H9 (cell line): ENCODE measurements around the gene ANKRD11. TPM values are rescaled to one million over a fixed set of nuclear protein-coding genes. Genes with fewer than 3 reads are reported as not detected.
A peak's percentile ranks its signal among the peaks of the same experiment; 100 is the strongest.

Source experiments
- DNase-seq: peaks from one replicate; pipeline ENCODE4 v3.0.0-alpha.2; 2017
- H2AFZ ChIP-seq: one replicate; pipeline ENCODE4 v1.6.1; 2013; ENCODE audit warnings: mild to moderate bottlenecking, low read length, control low read depth, moderate library complexity
- H2AK5ac ChIP-seq: 2 replicates; pipeline ENCODE4 v1.6.1; 2013; ENCODE audit warnings: low read length, control low read depth, mixed read lengths; ENCODE audit not compliant: insufficient read length
- H2BK120ac ChIP-seq: one replicate; pipeline ENCODE4 v1.6.1; 2013; ENCODE audit warnings: low read depth, mild to moderate bottlenecking, low read length, control low read depth, inconsistent platforms; ENCODE audit not compliant: poor library complexity, severe bottlenecking
- H2BK12ac ChIP-seq: 2 replicates; pipeline ENCODE4 v1.6.1; 2013; ENCODE audit warnings: low read length, control low read depth, mixed read lengths, low read depth; ENCODE audit not compliant: insufficient read length
- H2BK15ac ChIP-seq: 2 replicates; pipeline ENCODE4 v1.6.1; 2013; ENCODE audit warnings: low read depth, low read length, control low read depth
- H2BK20ac ChIP-seq: one replicate; pipeline ENCODE4 v1.6.1; 2013; ENCODE audit warnings: low read depth, mild to moderate bottlenecking, low read length, control low read depth, inconsistent platforms; ENCODE audit not compliant: poor library complexity, severe bottlenecking
- H2BK5ac ChIP-seq: 2 replicates; pipeline ENCODE4 v1.6.1; 2013; ENCODE audit warnings: low read length, control low read depth, mixed read lengths; ENCODE audit not compliant: insufficient read length
- H3K14ac ChIP-seq: 2 replicates; pipeline ENCODE4 v1.6.1; 2013; ENCODE audit warnings: low read length, control low read depth; ENCODE audit not compliant: insufficient read depth
- H3K18ac ChIP-seq: 2 replicates; pipeline ENCODE4 v1.6.1; 2013; ENCODE audit warnings: low read depth, mild to moderate bottlenecking, mixed read lengths, low read length, control low read depth; ENCODE audit not compliant: insufficient read length
- H3K23ac ChIP-seq: 2 replicates; pipeline ENCODE4 v1.6.1; 2013; ENCODE audit warnings: low read length, control low read depth, mixed read lengths, low read depth; ENCODE audit not compliant: insufficient read length
- H3K23me2 ChIP-seq: 2 replicates; pipeline ENCODE4 v1.6.1; 2013; ENCODE audit warnings: low read depth, mild to moderate bottlenecking, mixed read lengths, low read length, control low read depth; ENCODE audit not compliant: insufficient read length, poor library complexity, severe bottlenecking
- H3K27ac ChIP-seq: 2 replicates; pipeline ENCODE4 v1.5.1; 2013; ENCODE audit warnings: low read length, control low read depth, mixed read lengths, low read depth; ENCODE audit not compliant: insufficient read length
- H3K27me3 ChIP-seq: 2 replicates; pipeline ENCODE4 v1.6.1; 2013; ENCODE audit warnings: low read length, control low read depth, inconsistent platforms; ENCODE audit not compliant: insufficient read depth
- H3K4ac ChIP-seq: 2 replicates; pipeline ENCODE4 v1.6.1; 2013; ENCODE audit warnings: low read depth, mild to moderate bottlenecking, control low read depth, inconsistent platforms, low read length, moderate library complexity
- H3K4me1 ChIP-seq: 2 replicates; pipeline ENCODE4 v1.6.1; 2013; ENCODE audit warnings: low read length, control low read depth, inconsistent platforms; ENCODE audit not compliant: insufficient read depth
- H3K4me2 ChIP-seq: 2 replicates; pipeline ENCODE4 v1.6.1; 2013; ENCODE audit warnings: low read length, control low read depth, mixed read lengths; ENCODE audit not compliant: insufficient read length, insufficient read depth
- H3K56ac ChIP-seq: 2 replicates; pipeline ENCODE4 v1.6.1; 2013; ENCODE audit warnings: low read depth, mild to moderate bottlenecking, mixed read lengths, low read length, control low read depth; ENCODE audit not compliant: insufficient read length
- H3K79me1 ChIP-seq: 2 replicates; pipeline ENCODE4 v1.6.1; 2013; ENCODE audit warnings: low read depth, mild to moderate bottlenecking, moderate library complexity, low read length, control low read depth, inconsistent platforms; ENCODE audit not compliant: insufficient read depth, poor library complexity, severe bottlenecking
- H3K79me2 ChIP-seq: 2 replicates; pipeline ENCODE4 v1.6.1; 2013; ENCODE audit warnings: low read length, control low read depth, inconsistent platforms; ENCODE audit not compliant: insufficient read depth
- H3K9ac ChIP-seq: 2 replicates; pipeline ENCODE4 v1.6.1; 2013; ENCODE audit warnings: low read length, control low read depth, mixed read lengths; ENCODE audit not compliant: insufficient read length; ENCODE audit errors: extremely low read depth
- H3K9me3 ChIP-seq: one replicate; pipeline ENCODE4 v1.6.1; 2013; ENCODE audit warnings: low read depth, low read length, inconsistent platforms; ENCODE audit not compliant: control insufficient read depth
- H3T11ph ChIP-seq: one replicate; pipeline ENCODE4 v1.6.1; 2013; ENCODE audit warnings: mild to moderate bottlenecking, low read length, control low read depth, inconsistent platforms
- H4K20me1 ChIP-seq: one replicate; pipeline ENCODE4 v1.6.1; 2013; ENCODE audit not compliant: control insufficient read depth, insufficient read length, insufficient read depth
- H4K5ac ChIP-seq: 2 replicates; pipeline ENCODE4 v1.6.1; 2013; ENCODE audit warnings: low read depth, mild to moderate bottlenecking, mixed read lengths, low read length, control low read depth; ENCODE audit not compliant: insufficient read length
- H4K8ac ChIP-seq: replicated peaks from 2 replicates; pipeline ENCODE4 v1.6.1; 2013; ENCODE audit warnings: low read length, control low read depth, mixed read lengths, low read depth; ENCODE audit not compliant: insufficient read length
- H4K91ac ChIP-seq: 2 replicates; pipeline ENCODE4 v1.6.1; 2013; ENCODE audit warnings: low read depth, mild to moderate bottlenecking, moderate library complexity, mixed read lengths, low read length, control low read depth; ENCODE audit not compliant: insufficient read length
- H3K27ac Mint-ChIP-seq, 3 experiments: 2 replicates in 2 of 3; 3 replicates in 1 of 3; pipeline ENCODE4 v1.8.0; 2020 to 2021; ENCODE audit warnings: mixed read lengths in 3 of 3, mild to moderate bottlenecking in 1 of 3, moderate library complexity in 1 of 3
- H3K27me3 Mint-ChIP-seq: 2 replicates; pipeline ENCODE4 v1.8.0; 2021; ENCODE audit warnings: low read depth, mild to moderate bottlenecking, moderate library complexity, mixed read lengths
- H3K36me3 Mint-ChIP-seq, 3 experiments: 2 replicates in 2 of 3; 3 replicates in 1 of 3; pipeline ENCODE4 v1.8.0; 2020 to 2021; ENCODE audit warnings: low read depth in 3 of 3, mixed read lengths in 3 of 3; ENCODE audit not compliant: insufficient read depth in 1 of 3
- H3K4me1 Mint-ChIP-seq, 2 experiments: 2 replicates each; pipeline ENCODE4 v1.8.0; 2020; ENCODE audit warnings: mixed read lengths in 2 of 2
- H3K4me3 Mint-ChIP-seq, 2 experiments: 2 replicates in 1 of 2; 3 replicates in 1 of 2; pipeline ENCODE4 v1.8.0; 2020 to 2021; ENCODE audit warnings: mild to moderate bottlenecking in 2 of 2, mixed read lengths in 2 of 2, moderate library complexity in 1 of 2
- H3K9me3 Mint-ChIP-seq, 2 experiments: 2 replicates in 1 of 2; 3 replicates in 1 of 2; pipeline ENCODE4 v1.8.0; 2020; ENCODE audit warnings: mild to moderate bottlenecking in 2 of 2, mixed read lengths in 2 of 2, moderate library complexity in 1 of 2
- WGBS: extraction: QIAGEN DNeasy Blood & Tissue Kit; methylation state at CpG from one replicate; pipeline ENCODE4 v1.1.7; 2013; ENCODE audit warnings: missing lambda C conversion rate, low lambda C conversion rate, mixed read lengths; ENCODE audit not compliant: insufficient read length; ENCODE audit errors: extremely low coverage; 5-methylcytosine and 5-hydroxymethylcytosine counted together
- total RNA-seq: library from RNA; stranded (reverse); gene quantifications from 2 replicates; pipeline ENCODE4 v1.2.1, GENCODE V29; 2021
- TF ChIP-seq, protein P1 (sequence below): fragments of 200-600 bp; sonication (generic); conservative IDR thresholded peaks from 3 replicates; pipeline ENCODE4 v1.8.0; 2021; ENCODE audit warnings: antibody characterized with exemption, mild to moderate bottlenecking

Gene ANKRD11
- total RNA-seq, 1 experiment from 2014 or later = 181 TPM

DNA sequence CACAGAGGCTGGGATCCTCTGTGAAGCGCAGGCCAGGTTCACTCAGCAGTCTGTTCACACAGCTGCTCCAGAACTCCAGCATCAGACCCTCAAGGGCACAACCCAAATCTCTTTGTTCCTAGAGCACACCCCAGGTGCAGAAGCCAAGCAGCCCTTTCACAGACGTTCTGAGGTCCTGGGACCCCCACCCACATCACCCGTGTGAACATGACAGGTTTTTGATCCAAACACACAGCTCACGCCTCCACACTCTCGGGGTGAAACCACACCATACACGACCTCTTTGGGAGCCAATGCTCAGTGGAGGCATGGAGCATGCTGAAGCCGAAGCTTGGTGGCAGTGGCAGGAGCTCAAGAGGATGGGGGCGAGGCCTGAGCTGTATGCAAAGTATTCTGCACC, 175.5 kb downstream of the ANKRD11 start:
- Mint-ChIP-seq H3K27me3 (no peaks in the 10 kb centered on the region; the same call in 1 of the 2 replicates), H3K9me3 (no peaks in the 10 kb centered on the region), H3K4me1 (peaks cover 34 to 57% of the 10 kb centered on the region in 2 experiments), H3K36me3 (peaks cover 8 to 44% (median 36%) of the 10 kb centered on the region in 3 experiments; a peak in 6 of 7 replicates), H3K4me3 (no peak overlapping the region; a peak in 1 of 5 replicates), H3K27ac (peak overlapping the region; percentile 30 to 85 (median 30); a peak in 5 of 7 replicates)
- H4K20me1 ChIP-seq = no peaks in the 10 kb centered on the region
- no CpG with 5 or more reads among the region's 8 CpGs for WGBS
- no peak overlapping the region for H3K27ac ChIP-seq
- H2BK15ac ChIP-seq = no peak overlapping the region
- H2AFZ ChIP-seq = no peak overlapping the region
- H3K4me2 ChIP-seq = no peak overlapping the region
- peaks cover 64% of the 10 kb centered on the region; the same call in 1 of the 2 replicates for H3K79me2 ChIP-seq
- no peak overlapping the region for H4K5ac ChIP-seq
- H3K56ac ChIP-seq = no peak overlapping the region
- no peak overlapping the region for H2BK20ac ChIP-seq
- H3K4ac ChIP-seq = no peak overlapping the region
- no peak overlapping the region for H2AK5ac ChIP-seq
- no peak overlapping the region for H2BK120ac ChIP-seq
- no peak overlapping the region for H3T11ph ChIP-seq
- H2BK12ac ChIP-seq = no peak overlapping the region
- no peaks in the 10 kb centered on the region for H3K27me3 ChIP-seq
- no peak overlapping the region for H3K23ac ChIP-seq
- H4K8ac ChIP-seq = no peak overlapping the region
- H3K23me2 ChIP-seq = no peaks in the 10 kb centered on the region
- no peak overlapping the region for H3K18ac ChIP-seq
- DNase-seq = no peak
- peaks cover 10% of the 10 kb centered on the region for H3K79me1 ChIP-seq
- no peak overlapping the region for H2BK5ac ChIP-seq
- no peaks in the 10 kb centered on the region for H3K9me3 ChIP-seq
- no peak overlapping the region for H4K91ac ChIP-seq
- no peak overlapping the region for H3K9ac ChIP-seq
- peaks cover 4% of the 10 kb centered on the region; the same call in 1 of the 2 replicates for H3K4me1 ChIP-seq
- TF ChIP-seq, protein P1, sequence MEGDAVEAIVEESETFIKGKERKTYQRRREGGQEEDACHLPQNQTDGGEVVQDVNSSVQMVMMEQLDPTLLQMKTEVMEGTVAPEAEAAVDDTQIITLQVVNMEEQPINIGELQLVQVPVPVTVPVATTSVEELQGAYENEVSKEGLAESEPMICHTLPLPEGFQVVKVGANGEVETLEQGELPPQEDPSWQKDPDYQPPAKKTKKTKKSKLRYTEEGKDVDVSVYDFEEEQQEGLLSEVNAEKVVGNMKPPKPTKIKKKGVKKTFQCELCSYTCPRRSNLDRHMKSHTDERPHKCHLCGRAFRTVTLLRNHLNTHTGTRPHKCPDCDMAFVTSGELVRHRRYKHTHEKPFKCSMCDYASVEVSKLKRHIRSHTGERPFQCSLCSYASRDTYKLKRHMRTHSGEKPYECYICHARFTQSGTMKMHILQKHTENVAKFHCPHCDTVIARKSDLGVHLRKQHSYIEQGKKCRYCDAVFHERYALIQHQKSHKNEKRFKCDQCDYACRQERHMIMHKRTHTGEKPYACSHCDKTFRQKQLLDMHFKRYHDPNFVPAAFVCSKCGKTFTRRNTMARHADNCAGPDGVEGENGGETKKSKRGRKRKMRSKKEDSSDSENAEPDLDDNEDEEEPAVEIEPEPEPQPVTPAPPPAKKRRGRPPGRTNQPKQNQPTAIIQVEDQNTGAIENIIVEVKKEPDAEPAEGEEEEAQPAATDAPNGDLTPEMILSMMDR = no peak
- H3K14ac ChIP-seq = no peak overlapping the region; the same call in 1 of the 2 replicates
